Measurements from ENCODE around the gene SH3GL1.

DNA sequence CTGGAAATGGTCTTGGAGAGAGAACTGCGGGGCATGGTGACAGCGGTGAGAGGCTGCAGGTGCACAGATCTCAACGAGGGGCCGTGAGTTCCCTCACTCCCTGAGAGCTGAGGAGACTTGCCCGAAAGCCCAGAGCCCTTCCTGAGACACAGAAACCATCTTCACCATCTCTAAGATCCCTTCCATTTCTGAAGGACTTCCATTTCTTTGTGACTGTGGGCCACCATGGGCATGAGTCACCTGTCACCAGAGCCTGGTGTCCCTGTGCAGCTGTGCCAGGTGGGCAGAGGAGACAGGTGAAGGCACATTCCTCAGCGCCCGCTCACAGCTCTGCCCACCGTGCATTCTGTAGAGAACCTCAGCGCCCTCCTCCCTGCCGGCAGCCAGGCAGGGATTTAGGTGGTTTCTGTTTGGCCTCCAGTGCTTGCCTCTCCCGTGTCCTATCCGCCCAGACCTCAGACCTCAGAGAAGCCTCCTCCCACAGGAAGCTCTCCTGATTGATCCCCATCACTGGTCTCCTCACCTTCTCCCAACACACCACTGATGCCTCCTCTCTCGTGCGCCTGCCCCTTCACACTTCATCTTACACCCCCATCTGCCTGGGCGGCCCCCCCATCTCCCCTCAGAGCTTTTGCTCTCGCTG lies 24.2 kb downstream of the SH3GL1 start:
- TF ChIP-seq POLR2A (IDR thresholded peaks at IDR 0.05; ENCODE audit: low read depth, low read length) (no peak), TAF1 (IDR thresholded peaks at IDR 0.05; ENCODE audit: low read depth, low read length) (no peak), POLR2AphosphoS5 (IDR thresholded peaks at IDR 0.05; ENCODE audit: low read depth, low read length) (no peak)
